ENCODE measurements around the gene SORCS2. TPM values are rescaled to one million over a fixed set of nuclear protein-coding genes. Genes with fewer than 3 reads are reported as not detected.

The SORCS2 gene
- polyA plus RNA-seq, 1 donor from 2014 or later: 1.0 TPM

DNA sequence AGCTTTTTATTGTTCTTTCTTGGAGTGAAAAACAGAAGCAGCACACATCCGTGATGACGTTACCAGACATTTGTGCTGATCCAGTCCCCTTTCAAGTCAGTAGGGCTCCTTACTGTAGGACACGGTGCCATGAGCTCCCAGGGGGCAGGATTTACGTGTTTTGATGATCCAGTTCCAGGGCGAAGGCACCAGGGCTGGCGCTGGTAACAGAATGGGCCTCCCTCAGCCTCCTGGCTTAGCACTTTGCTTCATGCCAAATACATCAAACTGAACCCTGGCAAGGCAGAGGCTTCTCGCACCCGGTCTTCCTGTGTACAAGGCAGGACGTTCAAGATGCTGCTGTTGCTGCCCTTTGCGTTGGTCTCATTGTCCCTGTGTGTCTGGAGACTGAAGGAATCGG lies 309.0 kb downstream of the SORCS2 start:
- no peak overlapping the region for H2AFZ ChIP-seq (ENCODE audit: low read depth, low read length)
- TF ChIP-seq EP300 (conservative IDR thresholded peaks at IDR 0.05; ENCODE audit: poor library complexity, severe bottlenecking) (no peak), RAD21 (conservative IDR thresholded peaks at IDR 0.05) (no peak), SMC3 (conservative IDR thresholded peaks at IDR 0.05; ENCODE audit: poor library complexity) (no peak), EZH2 (IDR thresholded peaks at IDR 0.05; ENCODE audit: borderline replicate concordance, insufficient read depth, low read length, poor library complexity, severe bottlenecking) (no peak), POLR2AphosphoS5 (IDR thresholded peaks at IDR 0.05) (no peak)
- TF ChIP-seq, protein P1, sequence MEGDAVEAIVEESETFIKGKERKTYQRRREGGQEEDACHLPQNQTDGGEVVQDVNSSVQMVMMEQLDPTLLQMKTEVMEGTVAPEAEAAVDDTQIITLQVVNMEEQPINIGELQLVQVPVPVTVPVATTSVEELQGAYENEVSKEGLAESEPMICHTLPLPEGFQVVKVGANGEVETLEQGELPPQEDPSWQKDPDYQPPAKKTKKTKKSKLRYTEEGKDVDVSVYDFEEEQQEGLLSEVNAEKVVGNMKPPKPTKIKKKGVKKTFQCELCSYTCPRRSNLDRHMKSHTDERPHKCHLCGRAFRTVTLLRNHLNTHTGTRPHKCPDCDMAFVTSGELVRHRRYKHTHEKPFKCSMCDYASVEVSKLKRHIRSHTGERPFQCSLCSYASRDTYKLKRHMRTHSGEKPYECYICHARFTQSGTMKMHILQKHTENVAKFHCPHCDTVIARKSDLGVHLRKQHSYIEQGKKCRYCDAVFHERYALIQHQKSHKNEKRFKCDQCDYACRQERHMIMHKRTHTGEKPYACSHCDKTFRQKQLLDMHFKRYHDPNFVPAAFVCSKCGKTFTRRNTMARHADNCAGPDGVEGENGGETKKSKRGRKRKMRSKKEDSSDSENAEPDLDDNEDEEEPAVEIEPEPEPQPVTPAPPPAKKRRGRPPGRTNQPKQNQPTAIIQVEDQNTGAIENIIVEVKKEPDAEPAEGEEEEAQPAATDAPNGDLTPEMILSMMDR (IDR thresholded peaks at IDR 0.05; ENCODE audit: poor library complexity, severe bottlenecking): no peak
- H3K9me2 ChIP-seq (ENCODE audit: insufficient read depth, low read length): no peaks in the 10 kb centered on the region
- no peaks in the 10 kb centered on the region for H3K36me3 ChIP-seq (ENCODE audit: insufficient read depth, low read length)
- no peaks in the 10 kb centered on the region for H3F3A ChIP-seq (ENCODE audit: insufficient read depth, low read length, poor library complexity, severe bottlenecking)
- no peaks in the 10 kb centered on the region for H3K27me3 ChIP-seq (ENCODE audit: insufficient read depth, low read depth, low read length)
- no peaks in the 10 kb centered on the region for H3K79me2 ChIP-seq (replicated peaks; ENCODE audit: insufficient read depth, low read length)
- H4K20me1 ChIP-seq (ENCODE audit: insufficient read depth): no peaks in the 10 kb centered on the region
- H3K4me2 ChIP-seq (ENCODE audit: low read length): no peak overlapping the region
- H3K9ac ChIP-seq (ENCODE audit: low read length): no peak overlapping the region
- H3K9me3 ChIP-seq (ENCODE audit: low read length): no peaks in the 10 kb centered on the region
- H3K4me3 ChIP-seq (ENCODE audit: low read length): no peak overlapping the region
- H3K27ac ChIP-seq (ENCODE audit: low read length): no peak overlapping the region

DNA sequence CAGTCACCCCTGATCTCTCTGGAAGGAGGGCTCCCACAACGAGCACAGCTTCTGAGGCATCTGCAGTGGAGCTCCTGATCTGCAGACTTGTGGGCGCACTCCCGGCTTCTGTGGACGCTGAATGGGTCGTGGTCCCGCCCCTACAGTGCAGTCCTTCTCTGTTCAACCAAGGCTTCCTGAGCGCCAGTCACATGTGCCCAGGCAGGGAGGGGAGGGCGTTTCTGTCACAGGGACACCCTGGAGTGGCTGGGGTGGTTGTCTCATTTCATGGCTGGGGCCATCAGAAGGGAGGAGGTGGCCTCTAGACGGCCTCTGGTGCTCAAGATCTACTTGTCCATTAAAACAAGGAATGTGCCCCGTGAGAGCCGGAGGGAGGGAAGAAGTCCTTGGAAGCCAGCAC lies 309.5 kb downstream of the SORCS2 start:
- H2AFZ ChIP-seq (ENCODE audit: low read depth, low read length): no peak overlapping the region
- no peaks in the 10 kb centered on the region for H3K9me2 ChIP-seq (ENCODE audit: insufficient read depth, low read length)
- no peaks in the 10 kb centered on the region for H3K36me3 ChIP-seq (ENCODE audit: insufficient read depth, low read length)
- TF ChIP-seq SMC3 (conservative IDR thresholded peaks at IDR 0.05; ENCODE audit: poor library complexity): no peak
- TF ChIP-seq EP300 (conservative IDR thresholded peaks at IDR 0.05; ENCODE audit: poor library complexity, severe bottlenecking): no peak
- TF ChIP-seq, protein P2, sequence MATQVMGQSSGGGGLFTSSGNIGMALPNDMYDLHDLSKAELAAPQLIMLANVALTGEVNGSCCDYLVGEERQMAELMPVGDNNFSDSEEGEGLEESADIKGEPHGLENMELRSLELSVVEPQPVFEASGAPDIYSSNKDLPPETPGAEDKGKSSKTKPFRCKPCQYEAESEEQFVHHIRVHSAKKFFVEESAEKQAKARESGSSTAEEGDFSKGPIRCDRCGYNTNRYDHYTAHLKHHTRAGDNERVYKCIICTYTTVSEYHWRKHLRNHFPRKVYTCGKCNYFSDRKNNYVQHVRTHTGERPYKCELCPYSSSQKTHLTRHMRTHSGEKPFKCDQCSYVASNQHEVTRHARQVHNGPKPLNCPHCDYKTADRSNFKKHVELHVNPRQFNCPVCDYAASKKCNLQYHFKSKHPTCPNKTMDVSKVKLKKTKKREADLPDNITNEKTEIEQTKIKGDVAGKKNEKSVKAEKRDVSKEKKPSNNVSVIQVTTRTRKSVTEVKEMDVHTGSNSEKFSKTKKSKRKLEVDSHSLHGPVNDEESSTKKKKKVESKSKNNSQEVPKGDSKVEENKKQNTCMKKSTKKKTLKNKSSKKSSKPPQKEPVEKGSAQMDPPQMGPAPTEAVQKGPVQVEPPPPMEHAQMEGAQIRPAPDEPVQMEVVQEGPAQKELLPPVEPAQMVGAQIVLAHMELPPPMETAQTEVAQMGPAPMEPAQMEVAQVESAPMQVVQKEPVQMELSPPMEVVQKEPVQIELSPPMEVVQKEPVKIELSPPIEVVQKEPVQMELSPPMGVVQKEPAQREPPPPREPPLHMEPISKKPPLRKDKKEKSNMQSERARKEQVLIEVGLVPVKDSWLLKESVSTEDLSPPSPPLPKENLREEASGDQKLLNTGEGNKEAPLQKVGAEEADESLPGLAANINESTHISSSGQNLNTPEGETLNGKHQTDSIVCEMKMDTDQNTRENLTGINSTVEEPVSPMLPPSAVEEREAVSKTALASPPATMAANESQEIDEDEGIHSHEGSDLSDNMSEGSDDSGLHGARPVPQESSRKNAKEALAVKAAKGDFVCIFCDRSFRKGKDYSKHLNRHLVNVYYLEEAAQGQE (IDR thresholded peaks at IDR 0.05; ENCODE audit: borderline replicate concordance): no peak
- no peaks in the 10 kb centered on the region for H3K79me2 ChIP-seq (replicated peaks; ENCODE audit: insufficient read depth, low read length)
- no peak overlapping the region for H3K9ac ChIP-seq (ENCODE audit: low read length)
- H3K27ac ChIP-seq (ENCODE audit: low read length): no peak overlapping the region
- no peak overlapping the region for H3K4me3 ChIP-seq (ENCODE audit: low read length)
- H4K20me1 ChIP-seq (ENCODE audit: insufficient read depth): no peaks in the 10 kb centered on the region
- H3K27me3 ChIP-seq (ENCODE audit: insufficient read depth, low read depth, low read length): no peaks in the 10 kb centered on the region
- H3K4me2 ChIP-seq (ENCODE audit: low read length): no peak overlapping the region
- no peaks in the 10 kb centered on the region for H3K9me3 ChIP-seq (ENCODE audit: low read length)
- no peaks in the 10 kb centered on the region for H3F3A ChIP-seq (ENCODE audit: insufficient read depth, low read length, poor library complexity, severe bottlenecking)

DNA sequence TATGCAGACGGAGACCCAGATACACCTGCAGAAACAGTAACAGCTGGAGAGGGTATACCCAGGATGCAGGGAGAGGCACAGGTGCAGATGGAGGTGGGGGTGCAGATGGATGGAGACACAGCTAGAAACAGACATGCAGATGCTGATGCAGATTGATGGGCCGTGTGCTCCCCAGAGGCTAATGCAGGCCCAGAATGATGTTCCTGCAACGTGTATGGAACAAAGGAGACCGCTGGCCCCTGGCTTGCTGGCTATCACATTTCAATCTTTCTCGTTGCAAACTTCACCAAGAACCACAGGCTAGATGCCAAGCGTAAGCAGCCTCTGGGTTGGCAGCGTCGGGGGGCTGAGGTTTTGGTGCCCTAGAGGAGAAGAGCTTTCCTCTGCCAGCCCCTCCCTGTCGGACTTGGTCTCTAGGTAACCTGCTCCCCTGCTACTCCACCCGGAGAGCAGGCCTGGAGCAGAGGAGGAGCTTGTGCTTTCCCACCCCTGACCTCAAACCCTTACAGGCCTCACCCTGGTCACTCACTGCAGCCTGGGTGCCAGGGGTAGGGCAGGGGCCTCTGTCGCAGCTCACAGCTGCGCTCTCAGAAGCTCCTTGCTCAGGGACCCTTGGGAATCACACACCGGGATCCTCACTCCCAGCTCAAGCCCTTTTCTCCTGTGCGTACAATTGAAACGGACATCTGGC lies 311.4 kb downstream of the SORCS2 start:
- H3K27ac ChIP-seq (ENCODE audit: low read length): no peak overlapping the region
- no peaks in the 10 kb centered on the region for H3K9me2 ChIP-seq (ENCODE audit: insufficient read depth, low read length)
- H3K4me2 ChIP-seq (ENCODE audit: low read length): no peak overlapping the region
- H3K9me3 ChIP-seq (ENCODE audit: low read length): no peaks in the 10 kb centered on the region
- no peak overlapping the region for H2AFZ ChIP-seq (ENCODE audit: low read depth, low read length)
- H3K36me3 ChIP-seq (ENCODE audit: insufficient read depth, low read length): no peaks in the 10 kb centered on the region
- TF ChIP-seq TAF1 (IDR thresholded peaks at IDR 0.05; ENCODE audit: low read depth): no peak
- no peak for TF ChIP-seq EZH2 (IDR thresholded peaks at IDR 0.05; ENCODE audit: borderline replicate concordance, insufficient read depth, low read length, poor library complexity, severe bottlenecking)
- TF ChIP-seq RAD21 (conservative IDR thresholded peaks at IDR 0.05): no peak
- no peak for TF ChIP-seq SMC3 (conservative IDR thresholded peaks at IDR 0.05; ENCODE audit: poor library complexity)
- no peak for TF ChIP-seq EP300 (conservative IDR thresholded peaks at IDR 0.05; ENCODE audit: poor library complexity, severe bottlenecking)
- TF ChIP-seq, protein P1 (IDR thresholded peaks at IDR 0.05; ENCODE audit: poor library complexity, severe bottlenecking): no peak
- TF ChIP-seq, protein P2 (IDR thresholded peaks at IDR 0.05; ENCODE audit: borderline replicate concordance): no peak
- no peak for TF ChIP-seq MXI1 (conservative IDR thresholded peaks at IDR 0.05; ENCODE audit: poor library complexity, severe bottlenecking)
- TF ChIP-seq POLR2AphosphoS5 (IDR thresholded peaks at IDR 0.05): no peak
- no peaks in the 10 kb centered on the region for H3K27me3 ChIP-seq (ENCODE audit: insufficient read depth, low read depth, low read length)
- no peak overlapping the region for H3K9ac ChIP-seq (ENCODE audit: low read length)
- no peak overlapping the region for H3K4me3 ChIP-seq (ENCODE audit: low read length)
- no peaks in the 10 kb centered on the region for H3K79me2 ChIP-seq (replicated peaks; ENCODE audit: insufficient read depth, low read length)
- no peaks in the 10 kb centered on the region for H3F3A ChIP-seq (ENCODE audit: insufficient read depth, low read length, poor library complexity, severe bottlenecking)
- H4K20me1 ChIP-seq (ENCODE audit: insufficient read depth): no peaks in the 10 kb centered on the region

Data from neural cell (in vitro differentiated cells).